HG03342 (cell line): ENCODE data around the gene GSTM4.

ENCODE experiments used
- ATAC-seq: cut with Tn5 transposase; IDR thresholded peaks from one replicate; pipeline ENCODE4 v1.9.1; 2021; ENCODE audit warnings: mild to moderate bottlenecking, moderate library complexity; ENCODE audit not compliant: unreplicated experiment

The GSTM4 gene

DNA sequence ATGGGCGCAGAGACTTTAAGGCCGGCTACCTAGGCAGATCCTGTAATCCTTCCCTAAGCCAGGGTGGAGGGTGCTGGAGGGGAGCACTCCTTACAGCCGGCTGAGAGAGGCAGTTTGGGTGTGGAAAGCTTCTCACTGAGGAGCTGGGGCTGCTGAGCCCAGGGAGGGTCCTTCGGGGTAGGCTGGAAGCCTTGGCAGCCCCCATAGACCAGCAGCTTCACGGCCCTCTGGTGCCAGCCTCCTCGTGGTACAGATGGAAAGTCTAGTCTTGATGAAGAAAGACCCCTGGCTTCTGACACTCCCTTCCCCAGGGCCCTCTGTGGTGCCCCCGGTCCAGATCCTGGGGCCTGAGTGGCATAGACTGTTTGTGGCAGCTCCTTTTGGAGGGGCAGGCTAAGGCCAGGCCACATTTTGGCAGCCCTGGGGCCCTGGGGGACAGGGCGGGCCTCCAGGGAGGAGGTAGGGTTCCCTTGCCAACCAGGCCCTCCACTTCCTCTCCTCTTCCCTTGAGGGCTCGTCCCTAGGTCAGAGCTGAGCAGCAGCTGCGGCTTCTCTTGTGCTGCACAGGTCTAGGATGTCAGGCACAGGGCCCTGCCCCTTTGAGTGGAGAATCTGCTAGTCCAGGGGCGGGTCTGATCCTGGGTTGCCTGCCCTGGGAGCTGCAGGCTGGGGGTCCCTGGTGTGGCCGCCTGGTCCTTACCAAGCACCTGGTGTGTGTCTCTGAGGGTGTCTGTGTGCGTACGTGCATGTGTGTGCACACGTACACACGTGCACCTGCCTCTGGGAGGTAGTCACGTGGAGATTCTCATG is 31.5 kb upstream of the GSTM4 start:
- ATAC-seq, result no peak

DNA sequence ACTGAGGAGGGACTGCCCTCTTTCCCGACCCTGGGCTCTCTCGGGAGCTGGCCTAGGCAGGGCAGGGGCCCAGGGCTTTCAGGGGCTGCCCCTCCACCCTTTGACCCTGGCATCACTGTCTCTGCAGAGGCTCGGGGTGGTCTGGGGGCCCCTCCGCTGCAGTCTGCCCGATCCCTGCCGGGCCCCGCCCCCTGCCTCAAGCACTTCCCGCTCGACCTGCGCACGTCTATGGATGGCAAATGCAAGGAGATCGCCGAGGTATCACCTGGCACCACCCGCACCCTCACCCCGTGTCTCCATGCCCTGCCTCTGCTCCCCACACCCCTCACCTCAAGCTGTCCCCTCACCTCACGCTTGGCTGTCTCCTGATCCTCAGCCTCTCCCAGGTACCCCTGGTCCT is 30.7 kb upstream of the GSTM4 start:
- no peak for ATAC-seq

DNA sequence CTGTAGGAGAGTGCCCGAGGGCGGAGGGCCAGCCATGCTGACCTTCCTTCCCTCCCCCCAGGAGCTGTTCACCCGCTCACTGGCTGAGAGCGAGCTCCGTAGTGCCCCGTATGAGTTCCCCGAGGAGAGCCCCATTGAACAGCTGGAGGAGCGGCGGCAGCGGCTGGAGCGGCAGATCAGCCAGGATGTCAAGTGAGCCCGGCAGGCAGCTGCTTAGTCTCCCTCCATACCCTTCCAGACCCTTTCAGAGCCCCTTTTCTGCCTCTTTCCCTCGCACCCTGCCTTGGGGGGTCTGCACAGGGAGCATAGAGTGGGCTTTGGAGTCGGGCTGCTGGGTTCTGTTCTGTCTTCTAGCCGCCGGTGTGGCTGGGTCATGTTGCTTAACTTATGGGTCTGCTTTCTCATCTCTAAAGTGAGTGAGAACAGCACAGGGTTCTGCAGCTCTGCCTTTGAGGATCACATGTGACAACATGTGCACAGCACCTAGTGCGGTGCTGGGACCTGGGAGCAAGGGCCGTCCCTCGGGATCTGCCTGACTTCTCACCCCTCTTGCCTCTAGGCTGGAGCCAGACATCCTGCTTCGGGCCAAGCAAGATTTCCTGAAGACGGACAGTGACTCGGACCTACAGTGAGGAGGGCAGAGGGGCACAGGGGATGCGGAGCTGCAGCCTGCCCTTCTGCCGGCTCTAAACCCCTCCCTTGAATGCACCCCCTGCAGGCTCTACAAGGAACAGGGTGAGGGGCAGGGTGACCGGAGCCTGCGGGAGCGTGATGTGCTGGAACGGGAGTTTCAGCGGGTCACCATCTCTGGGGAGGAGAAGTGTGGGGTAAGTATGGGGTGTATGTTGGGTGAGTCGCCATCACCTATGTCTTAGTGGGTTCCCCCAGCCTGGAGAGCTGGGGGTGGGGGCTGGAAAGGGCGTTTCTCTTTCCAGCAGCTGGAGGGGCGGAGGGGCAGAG is 30.0 kb upstream of the GSTM4 start:
- no peak for ATAC-seq

DNA sequence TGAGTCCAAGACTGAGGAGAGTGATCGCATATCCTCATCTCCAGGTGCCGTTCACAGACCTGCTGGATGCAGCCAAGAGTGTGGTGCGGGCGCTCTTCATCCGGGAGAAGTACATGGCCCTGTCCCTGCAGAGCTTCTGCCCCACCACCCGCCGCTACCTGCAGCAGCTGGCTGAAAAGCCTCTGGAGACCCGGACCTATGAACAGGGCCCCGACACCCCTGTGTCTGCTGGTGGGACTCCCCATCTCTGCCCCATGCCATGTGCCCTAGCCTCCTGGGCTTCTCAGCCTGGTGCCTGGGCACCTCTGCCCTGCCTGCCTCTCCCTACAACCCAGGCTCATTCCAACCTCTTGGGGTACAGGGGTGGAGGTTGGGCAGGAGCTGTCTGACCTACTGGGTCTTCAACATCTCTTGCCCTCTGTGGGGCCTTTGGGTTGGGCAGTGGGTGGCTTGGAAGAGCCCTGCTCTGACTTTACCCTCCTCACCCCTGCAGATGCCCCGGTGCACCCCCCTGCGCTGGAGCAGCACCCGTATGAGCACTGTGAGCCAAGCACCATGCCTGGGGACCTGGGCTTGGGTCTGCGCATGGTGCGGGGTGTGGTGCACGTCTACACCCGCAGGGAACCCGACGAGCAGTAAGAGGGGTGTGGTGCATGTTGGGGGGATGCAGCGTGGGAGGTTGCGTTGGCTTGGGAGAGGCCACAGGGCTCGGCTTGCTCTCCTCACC is 29.1 kb upstream of the GSTM4 start:
- no peak for ATAC-seq

DNA sequence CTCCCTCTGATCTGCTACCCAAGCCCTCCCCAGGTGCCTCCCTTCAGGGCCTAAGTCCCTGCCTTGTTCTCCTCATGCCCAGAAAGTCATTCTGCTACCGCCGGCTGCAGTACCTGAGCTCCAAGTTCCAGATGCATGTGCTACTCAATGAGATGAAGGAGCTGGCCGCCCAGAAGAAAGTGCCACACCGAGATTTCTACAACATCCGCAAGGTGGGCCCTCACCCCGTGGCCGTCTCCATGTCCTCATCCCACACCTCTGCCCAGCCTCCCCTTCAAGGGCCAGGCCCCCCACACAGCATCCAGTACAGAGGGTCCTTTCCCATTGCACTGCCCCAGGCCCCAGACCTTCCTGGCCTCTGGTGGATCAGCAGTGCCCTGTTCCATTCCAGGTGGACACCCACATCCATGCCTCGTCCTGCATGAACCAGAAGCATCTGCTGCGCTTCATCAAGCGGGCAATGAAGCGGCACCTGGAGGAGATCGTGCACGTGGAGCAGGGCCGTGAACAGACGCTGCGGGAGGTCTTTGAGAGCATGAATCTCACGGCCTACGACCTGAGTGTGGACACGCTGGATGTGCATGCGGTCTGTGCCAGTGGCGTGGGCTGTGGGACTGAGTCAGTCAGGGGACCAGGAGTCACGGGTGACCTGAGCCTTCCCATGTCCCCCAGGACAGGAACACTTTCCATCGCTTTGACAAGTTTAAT is 28.1 kb upstream of the GSTM4 start:
- no peak for ATAC-seq

DNA sequence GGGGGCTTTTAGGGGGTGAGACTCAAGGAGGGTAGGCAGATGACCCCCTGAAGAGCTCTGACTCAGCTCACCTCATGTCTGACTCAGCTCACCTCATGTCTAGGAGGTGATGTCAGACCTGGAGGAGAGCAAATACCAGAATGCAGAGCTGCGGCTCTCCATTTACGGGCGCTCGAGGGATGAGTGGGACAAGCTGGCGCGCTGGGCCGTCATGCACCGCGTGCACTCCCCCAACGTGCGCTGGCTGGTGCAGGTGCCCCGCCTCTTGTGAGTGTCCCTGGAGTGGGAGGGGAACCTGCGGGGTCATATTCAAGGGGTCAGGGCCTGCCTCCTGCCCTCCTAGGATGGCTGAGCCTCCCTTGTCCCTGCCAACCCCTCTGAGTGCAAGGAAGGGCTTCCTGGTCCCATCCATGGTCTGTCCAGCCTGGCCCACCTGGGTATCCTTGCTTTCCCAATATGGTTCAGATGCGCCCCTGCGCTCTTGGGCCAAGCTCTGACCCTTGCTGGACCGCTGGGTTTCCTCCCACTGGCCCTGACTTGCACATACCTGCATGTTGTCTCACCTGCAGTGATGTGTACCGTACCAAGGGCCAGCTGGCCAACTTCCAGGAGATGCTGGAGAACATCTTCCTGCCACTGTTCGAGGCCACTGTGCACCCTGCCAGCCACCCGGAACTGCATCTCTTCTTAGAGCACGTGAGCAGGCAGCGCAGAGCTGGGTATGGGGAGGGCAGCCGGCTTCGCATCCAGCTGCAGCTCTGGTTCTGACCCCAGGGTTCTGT is 27.2 kb upstream of the GSTM4 start:
- no peak for ATAC-seq

DNA sequence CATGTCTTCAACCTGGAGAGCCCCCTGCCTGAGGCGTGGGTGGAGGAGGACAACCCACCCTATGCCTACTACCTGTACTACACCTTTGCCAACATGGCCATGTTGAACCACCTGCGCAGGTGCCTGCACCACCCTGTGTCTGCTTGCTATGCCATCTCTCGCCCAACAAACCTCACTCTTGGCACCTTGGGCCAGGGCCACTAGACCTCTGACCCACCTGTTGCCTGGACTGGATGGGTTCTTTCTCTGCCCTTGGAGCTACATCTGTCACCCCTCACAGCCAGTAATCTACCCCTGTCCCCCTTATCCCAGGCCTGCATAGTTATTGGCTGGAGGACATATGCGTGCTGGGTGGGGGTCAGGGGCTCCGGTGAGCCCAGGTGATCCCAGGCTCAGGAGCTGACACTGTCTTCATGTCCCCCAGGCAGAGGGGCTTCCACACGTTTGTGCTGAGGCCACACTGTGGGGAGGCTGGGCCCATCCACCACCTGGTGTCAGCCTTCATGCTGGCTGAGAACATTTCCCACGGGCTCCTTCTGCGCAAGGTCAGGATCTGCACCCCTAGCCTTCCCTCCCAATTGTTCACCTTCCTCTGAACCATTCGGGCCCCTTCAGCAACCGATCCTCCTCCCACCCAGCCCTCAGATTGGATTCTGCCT is 26.4 kb upstream of the GSTM4 start:
- ATAC-seq, result no peak

DNA sequence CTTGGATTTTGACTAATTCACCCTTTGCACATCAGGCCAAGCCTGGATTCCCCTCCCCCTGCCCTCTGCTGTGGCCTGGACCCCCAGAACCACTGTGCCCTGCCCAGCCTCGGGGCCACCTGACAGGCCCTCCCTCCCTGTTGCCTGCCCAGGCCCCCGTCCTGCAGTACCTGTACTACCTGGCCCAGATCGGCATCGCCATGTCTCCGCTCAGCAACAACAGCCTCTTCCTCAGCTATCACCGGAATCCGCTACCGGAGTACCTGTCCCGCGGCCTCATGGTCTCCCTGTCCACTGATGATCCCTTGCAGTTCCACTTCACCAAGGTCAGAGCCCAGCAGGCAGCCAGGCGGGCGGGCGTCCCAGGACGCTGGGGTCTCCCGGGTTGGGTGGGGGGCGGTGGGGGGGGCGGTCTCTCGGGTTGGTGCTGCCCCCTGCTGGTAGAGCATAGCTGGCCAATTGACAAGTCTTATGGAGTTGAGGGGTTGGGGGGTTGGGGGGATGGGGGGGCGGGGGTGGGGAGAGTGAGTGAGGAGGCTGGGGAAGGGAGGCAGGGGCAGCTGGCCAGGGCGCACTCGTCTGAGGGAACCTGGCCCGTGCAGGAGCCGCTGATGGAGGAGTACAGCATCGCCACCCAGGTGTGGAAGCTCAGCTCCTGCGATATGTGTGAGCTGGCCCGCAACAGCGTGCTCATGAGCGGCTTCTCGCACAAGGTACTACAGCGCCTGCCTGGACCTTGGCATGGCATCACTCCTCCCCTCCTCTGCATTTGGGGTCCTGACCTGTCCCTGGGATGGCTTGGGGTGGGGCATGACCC is 25.6 kb upstream of the GSTM4 start:
- ATAC-seq, result no peak

DNA sequence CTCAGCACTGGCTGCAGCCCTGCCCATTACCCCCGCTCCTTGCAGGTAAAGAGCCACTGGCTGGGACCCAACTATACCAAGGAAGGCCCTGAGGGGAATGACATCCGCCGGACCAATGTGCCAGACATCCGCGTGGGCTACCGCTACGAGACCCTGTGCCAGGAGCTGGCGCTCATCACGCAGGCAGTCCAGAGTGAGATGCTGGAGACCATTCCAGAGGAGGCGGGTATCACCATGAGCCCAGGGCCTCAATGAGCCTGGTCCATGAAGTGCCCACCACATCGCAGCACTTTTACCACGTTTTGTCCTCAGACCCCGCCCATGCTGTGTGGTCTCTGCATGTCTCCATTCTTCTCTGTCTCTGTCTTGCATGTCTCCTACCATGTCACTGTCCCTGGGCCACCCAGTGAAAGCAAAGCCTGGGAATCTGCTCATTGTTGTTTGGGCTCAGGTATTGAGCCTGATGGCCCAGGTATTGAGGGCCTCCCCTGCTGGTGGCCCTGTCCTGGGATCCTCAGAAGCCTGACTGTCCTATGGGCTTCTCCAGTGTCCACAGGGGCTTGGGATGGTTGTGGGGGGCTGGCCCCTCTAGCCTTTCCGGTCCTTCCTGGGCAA is 24.9 kb upstream of the GSTM4 start:
- no peak for ATAC-seq

DNA sequence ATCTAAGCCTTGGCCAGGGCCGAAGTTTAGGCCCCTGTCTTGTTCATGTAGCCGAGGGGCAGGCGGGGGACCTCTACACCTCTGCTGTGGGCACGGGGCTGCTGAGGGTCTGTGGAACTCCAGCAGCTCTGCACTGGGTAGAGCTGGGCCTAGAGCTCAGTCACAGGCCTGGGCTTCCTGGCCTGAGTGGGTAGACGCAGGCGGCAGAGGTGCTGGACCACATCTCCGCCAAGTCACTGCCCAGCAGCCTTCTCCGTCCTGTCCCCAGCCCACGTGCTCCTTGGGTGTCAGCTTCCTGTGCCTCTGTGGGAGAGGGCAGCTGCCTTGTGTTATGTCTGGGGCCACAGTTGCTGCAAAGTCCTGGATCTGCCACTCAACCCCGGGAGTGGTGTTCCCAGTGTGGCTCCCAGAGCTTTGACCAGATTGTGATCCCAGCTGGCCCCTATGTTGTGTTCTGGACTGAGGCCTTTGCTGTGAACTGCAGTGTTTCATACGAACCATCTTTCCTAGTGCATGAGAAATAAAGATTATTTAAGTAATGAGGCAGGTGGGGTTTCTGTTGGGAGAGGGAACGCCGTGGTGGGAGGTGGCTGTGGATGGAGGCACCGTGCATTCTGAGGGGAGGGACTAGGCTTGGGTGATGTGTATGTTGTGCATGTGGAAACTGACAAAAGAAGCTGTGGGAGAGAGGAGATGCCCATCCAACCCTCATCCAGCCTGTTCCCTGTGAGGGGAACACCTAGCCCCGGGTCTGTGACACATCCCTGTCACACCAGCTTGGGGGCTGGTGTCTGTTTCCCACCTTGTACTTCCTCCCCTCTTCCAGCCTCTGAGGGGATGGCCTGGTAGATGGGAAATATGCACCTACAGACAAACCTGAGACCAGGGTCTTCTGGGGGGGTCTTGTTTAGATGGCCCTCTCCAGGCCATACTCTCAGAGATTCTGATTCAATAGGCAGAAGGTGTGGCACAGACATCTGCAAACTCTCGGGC is 24.1 kb upstream of the GSTM4 start:
- no peak for ATAC-seq

DNA sequence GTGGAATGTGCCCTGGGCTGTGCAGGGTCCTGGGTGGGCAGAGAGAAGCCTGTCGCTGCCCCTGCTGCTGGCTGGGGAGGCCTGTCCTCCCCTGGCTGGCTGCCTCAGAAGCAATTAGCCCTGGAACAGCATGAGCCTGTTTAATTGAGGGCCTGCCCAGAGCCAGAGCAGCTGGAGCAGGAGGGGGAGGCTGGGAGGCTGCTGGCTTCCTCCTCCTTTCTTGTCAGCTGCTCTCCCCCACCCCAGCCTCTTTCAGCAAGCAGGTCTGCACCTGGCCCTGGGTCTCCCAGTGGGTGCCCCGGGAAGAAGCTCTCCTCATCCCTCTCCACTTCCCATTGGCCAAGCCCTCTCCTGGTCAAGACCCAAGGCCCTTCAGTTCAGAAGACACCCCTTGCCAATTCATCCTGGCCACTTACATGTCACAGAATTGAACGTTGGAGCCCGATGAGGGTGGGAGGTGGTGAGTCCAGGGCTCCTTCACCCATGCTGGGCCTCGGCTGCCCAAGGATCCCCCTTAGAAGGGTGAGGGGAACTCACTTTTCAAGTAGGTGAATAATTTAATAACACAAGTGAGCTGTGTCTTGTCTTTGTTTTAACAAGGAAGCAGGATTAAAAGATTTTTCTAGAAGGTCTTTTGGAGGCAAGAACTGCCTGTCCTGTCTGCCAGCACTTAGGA is 23.1 kb upstream of the GSTM4 start:
- no peak for ATAC-seq

DNA sequence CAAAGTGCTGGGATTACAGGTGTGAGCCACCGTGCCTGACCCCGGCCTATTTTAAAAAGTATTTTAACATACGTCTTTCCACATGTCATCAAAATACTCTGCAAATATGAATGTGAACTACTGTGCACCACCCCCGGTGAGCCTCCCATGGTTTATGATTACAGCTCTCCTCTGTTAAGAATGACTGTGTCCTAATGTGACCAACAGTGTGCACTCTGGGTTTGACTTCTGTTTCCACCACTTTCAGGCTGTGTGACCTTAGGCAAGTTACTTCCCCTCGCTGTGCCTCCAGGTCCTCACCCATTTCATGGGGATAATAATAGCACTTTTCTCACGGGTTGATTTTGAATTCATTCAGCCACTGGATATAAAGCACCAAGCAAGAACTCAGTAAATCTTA is 21.6 kb upstream of the GSTM4 start:
- ATAC-seq, result no peak

DNA sequence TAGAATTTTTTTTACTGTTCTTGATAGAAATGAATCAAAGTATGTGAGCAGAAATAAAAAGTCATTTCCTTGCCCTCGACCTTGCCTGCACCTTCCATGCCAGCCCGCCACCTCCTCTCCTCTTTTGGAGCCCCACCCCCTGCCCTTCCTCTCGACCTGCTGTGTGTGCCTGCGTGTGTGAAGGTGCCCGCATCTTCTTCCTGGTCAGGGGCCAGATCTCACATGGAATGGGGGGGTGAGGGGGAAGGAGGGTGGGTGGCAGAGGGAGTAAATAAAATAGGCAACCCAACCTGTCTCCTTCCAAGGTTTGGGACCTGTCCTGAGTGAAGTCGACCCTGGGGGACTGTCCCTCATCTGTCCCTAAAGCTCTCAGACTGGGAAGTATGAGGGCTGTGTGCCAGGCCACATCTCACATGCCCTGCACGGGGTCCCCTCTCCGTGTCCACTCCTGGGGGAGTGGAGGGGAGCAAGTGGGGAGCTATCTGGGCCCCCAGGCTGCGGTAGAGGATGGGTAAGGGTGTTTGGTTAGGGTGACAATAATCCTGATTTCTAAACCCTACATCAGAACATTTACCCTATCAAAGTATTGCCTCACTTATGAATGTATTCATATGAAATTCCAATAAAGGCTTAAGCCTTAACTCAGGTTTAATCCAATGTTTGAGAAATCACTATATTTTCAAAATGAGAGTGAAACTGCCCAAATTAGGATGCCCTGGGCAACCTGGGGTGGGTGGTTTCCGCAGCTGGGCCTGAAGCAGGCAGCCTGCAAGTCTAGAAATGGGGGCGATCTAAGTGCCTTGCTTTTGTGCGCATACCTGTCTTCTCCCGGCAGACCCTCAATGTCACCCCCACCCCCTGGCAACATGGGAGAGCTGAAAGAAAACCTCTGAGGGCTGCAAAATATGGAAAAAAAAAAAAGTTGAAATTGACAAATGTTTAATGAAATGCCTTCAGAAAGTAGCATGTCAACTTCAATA is 20.8 kb upstream of the GSTM4 start:
- no peak for ATAC-seq

DNA sequence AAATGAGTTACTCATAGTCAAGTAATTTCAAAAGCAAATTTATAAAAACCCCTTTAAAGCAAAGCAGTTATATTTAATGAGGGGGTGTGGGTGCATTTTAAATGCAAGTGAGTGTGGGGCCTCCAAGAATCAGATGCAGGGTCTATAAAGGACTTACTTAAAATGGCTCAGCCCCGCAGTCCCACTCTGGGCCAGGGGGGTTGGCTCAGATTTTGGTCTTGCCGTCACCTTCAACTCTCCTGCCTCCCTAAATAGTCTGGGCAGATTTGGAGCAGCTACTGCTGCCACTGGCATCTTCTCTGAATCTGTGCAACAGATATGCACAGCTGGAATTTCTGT is 20.1 kb upstream of the GSTM4 start:
- no peak for ATAC-seq

DNA sequence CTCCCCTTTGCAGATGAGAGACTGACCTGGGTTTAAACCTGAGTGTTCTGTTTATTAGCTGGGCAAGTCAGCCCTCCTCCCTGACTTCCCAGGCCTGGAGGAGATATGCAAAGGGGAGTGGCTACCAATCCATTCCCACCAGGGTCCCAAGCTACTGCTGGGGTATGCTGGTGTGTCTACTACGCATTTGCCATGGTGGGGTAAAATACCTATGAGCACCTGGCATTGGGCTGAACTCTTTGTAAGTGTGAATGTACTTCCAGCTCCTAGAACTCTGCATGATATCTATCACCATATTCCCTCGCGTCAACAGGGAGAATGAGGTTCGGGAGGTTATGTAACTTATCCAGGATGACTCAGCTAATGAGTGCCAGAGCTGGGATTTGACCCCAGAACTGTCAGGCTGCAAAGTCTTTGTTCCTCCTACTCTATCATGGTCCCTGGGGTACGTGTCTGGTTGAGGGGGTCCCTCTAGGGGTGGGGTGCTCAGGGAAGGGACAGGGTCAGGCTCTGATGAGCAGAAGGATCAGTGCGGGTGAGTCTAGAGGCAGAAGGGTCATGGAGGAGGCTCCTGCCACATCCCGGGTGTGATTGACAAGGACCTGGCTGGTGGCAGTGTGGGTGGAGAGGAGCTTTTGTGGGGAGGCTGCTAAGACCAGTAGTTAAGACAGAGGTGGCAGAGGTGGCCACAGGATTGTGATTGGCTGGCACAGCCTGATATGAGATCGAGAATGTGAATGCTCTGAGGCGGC is 19.5 kb upstream of the GSTM4 start:
- ATAC-seq, result no peak
